Ishikawa (cell line): ENCODE data around the gene CLEC4M.

Experiments used
- EP300 ChIP-seq: IDR thresholded peaks from 2 replicates; pipeline ENCODE4 v1.6.1; 2012; ENCODE audit warnings: borderline replicate concordance
- YY1 ChIP-seq: IDR thresholded peaks from 2 replicates; pipeline ENCODE4 v1.6.1; 2012; ENCODE audit warnings: low read depth
- TF ChIP-seq, protein P1 (sequence below): IDR thresholded peaks from 2 replicates; pipeline ENCODE4 v1.6.1; 2012

DNA sequence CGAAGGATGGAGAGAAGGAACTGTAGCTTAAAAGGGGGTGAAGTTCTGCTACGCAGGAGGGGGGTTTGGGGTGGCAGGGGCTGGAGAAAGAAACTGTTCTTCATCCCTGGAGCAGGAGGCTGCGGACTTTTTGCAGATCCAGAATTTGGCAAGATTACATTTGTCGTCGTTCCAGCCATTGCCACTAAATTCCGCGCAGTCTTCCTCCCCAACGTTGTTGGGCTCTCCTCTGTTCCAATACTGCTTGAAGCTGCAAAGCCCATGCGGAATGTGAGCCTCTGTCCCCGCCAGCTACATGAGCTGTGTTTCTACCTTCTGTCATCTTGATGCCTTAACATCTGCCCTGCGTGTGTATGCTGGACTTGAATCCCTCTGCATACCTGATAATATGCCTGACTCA lies 20.1 kb upstream of the CLEC4M start:
- TF ChIP-seq, protein P1, sequence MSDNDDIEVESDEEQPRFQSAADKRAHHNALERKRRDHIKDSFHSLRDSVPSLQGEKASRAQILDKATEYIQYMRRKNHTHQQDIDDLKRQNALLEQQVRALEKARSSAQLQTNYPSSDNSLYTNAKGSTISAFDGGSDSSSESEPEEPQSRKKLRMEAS, result no peak
- no peak for TF ChIP-seq EP300
- no peak for TF ChIP-seq YY1
